AG09319 (cell line): ENCODE results near the gene SNX18.

Experiments
- DNase-seq: peaks from one replicate; pipeline ENCODE4 v3.0.0-alpha.2; 2010; ENCODE audit warnings: low read depth; ENCODE audit errors: extremely low read depth
- CTCF ChIP-seq: IDR thresholded peaks from 2 replicates; pipeline ENCODE4 v1.5.1; 2011; ENCODE audit warnings: low read depth, mild to moderate bottlenecking, inconsistent platforms, low read length, moderate library complexity

SNX18 gene

GRCh38 chr5:54553659-54554207, 36.2 kb downstream of the SNX18 start:
- no peak for DNase-seq
- TF ChIP-seq CTCF: no peak

- no peak for DNase-seq
- TF ChIP-seq CTCF: no peak
These were observed 38.6 kb downstream of the SNX18 start for GRCh38 chr5:54556141-54556540.

GRCh38 chr5:54558362-54558761, 40.8 kb downstream of the SNX18 start:
- no peak for DNase-seq
- TF ChIP-seq CTCF: no peak

- TF ChIP-seq CTCF: no peak
- DNase-seq: no peak
These were observed 44.1 kb downstream of the SNX18 start for GRCh38 chr5:54561651-54562050.

- no peak for DNase-seq
These were observed 45.7 kb downstream of the SNX18 start for GRCh38 chr5:54563083-54563761.

GRCh38 chr5:54567996-54568395, 50.4 kb downstream of the SNX18 start:
- DNase-seq: no peak
- no peak for TF ChIP-seq CTCF

More at GRCh38 chr5:54563083-54563761, 45.7 kb downstream of the SNX18 start:
- no peak for TF ChIP-seq CTCF

GRCh38 chr5:54570916-54571315, 53.4 kb downstream of the SNX18 start:
- no peak for TF ChIP-seq CTCF
- no peak for DNase-seq
